WTC11 (cell line): ENCODE results near the gene SULT1C3. TPM values are rescaled to one million over a fixed set of nuclear protein-coding genes. Genes with fewer than 3 reads are reported as not detected.

Experiments
- ATAC-seq: fragments of 200-7000 bp; cut with Tn5 transposase; 2 replicates; pipeline ENCODE4 v1.10.0; 2021; ENCODE audit warnings: mild to moderate bottlenecking, moderate library complexity
- Bru-seq: library from RNA; stranded (reverse); fragments of 400-500 nt; gene quantifications from one replicate; lab custom pipeline; 2021; lab: Mats Ljungman, UMichigan
- CTCF ChIA-PET: fragments of 300-600 bp; sonication (Branson Sonifier 250); formaldehyde crosslinking; loops from one replicate; lab custom pipeline; 2021; ENCODE audit warnings: antibody characterized with exemption; lab: Charles Lee
- POLR2A ChIA-PET: fragments of 350-600 bp; sonication (Branson Sonifier 250); formaldehyde crosslinking; loops from one replicate; lab custom pipeline; 2021; ENCODE audit warnings: antibody characterized with exemption; lab: Charles Lee
- DNase-seq: peaks from one replicate; pipeline ENCODE4 v3.0.0; 2021; ENCODE audit warnings: low spot score
- H3K27ac Mint-ChIP-seq: 2 replicates; pipeline ENCODE4 v1.8.0; 2021; ENCODE audit warnings: mixed read lengths
- H3K27me3 Mint-ChIP-seq: 2 replicates; pipeline ENCODE4 v1.8.0; 2021; ENCODE audit warnings: low read depth, mild to moderate bottlenecking, moderate library complexity, mixed read lengths
- H3K36me3 Mint-ChIP-seq: 2 replicates; pipeline ENCODE4 v1.8.0; 2021; ENCODE audit warnings: mixed read lengths
- H3K4me1 Mint-ChIP-seq: 2 replicates; pipeline ENCODE4 v1.8.0; 2022; ENCODE audit warnings: mixed read lengths
- H3K4me3 Mint-ChIP-seq: 2 replicates; pipeline ENCODE4 v1.8.0; 2021; ENCODE audit warnings: mild to moderate bottlenecking, moderate library complexity, mixed read lengths
- H3K9me3 Mint-ChIP-seq: 2 replicates; pipeline ENCODE4 v1.8.0; 2021; ENCODE audit warnings: mixed read lengths
- FOXJ3 ChIP-seq: sonication (generic); formaldehyde crosslinking; IDR thresholded peaks from 2 replicates; pipeline ENCODE4 v1.9.0; 2021; ENCODE audit warnings: missing genetic modification reagents, mild to moderate bottlenecking, borderline replicate concordance
- GTF2I ChIP-seq: fragments of 250-450 bp; sonication (Bioruptor Pico); conservative IDR thresholded peaks from 2 replicates; pipeline ENCODE4 v1.4.0; 2021; ENCODE audit warnings: mild to moderate bottlenecking
- KAT7 ChIP-seq: sonication (generic); formaldehyde crosslinking; IDR thresholded peaks from 2 replicates; pipeline ENCODE4 v1.8.1; 2023; ENCODE audit warnings: missing genetic modification reagents, mild to moderate bottlenecking, borderline replicate concordance
- NR1H2 ChIP-seq: sonication (generic); formaldehyde crosslinking; IDR thresholded peaks from 2 replicates; pipeline ENCODE4 v1.9.0; 2021; ENCODE audit warnings: mild to moderate bottlenecking, moderate library complexity, missing genetic modification reagents
- RELA ChIP-seq: sonication (generic); formaldehyde crosslinking; IDR thresholded peaks from 2 replicates; pipeline ENCODE4 v1.8.1; 2022; ENCODE audit warnings: missing genetic modification reagents, mild to moderate bottlenecking, borderline replicate concordance
- SMAD3 ChIP-seq: sonication (generic); formaldehyde crosslinking; IDR thresholded peaks from 2 replicates; pipeline ENCODE4 v1.8.0; 2022; ENCODE audit warnings: missing genetic modification reagents, mild to moderate bottlenecking, borderline replicate concordance
- TEAD4 ChIP-seq: sonication (generic); formaldehyde crosslinking; IDR thresholded peaks from 2 replicates; pipeline ENCODE4 v1.8.0; 2022; ENCODE audit warnings: mild to moderate bottlenecking, missing genetic modification reagents
- ZNF121 ChIP-seq: sonication (generic); formaldehyde crosslinking; IDR thresholded peaks from 2 replicates; pipeline ENCODE4 v1.8.0; 2023; ENCODE audit warnings: missing genetic modification reagents
- ZNF396 ChIP-seq: fragments of 250-450 bp; sonication (Bioruptor Pico); IDR thresholded peaks from 2 replicates; pipeline ENCODE4 v1.8.0; 2021; ENCODE audit warnings: mild to moderate bottlenecking, moderate library complexity, borderline replicate concordance
- ZNF416 ChIP-seq: fragments of 250-450 bp; sonication (Bioruptor Pico); IDR thresholded peaks from 2 replicates; pipeline ENCODE4 v1.9.0; 2021; ENCODE audit warnings: mild to moderate bottlenecking, inconsistent platforms
- long read RNA-seq, 3 experiments: library from RNA in 1 of 3; library from capped mRNA in 1 of 3; library from polyadenylated mRNA in 1 of 3; unstranded in 2 of 3; stranded (forward) in 1 of 3; transcript quantifications; one replicate each; pipeline ENCODE4 v2.0.0, GENCODE V29; 2021
- total RNA-seq: library from RNA; stranded (reverse); gene quantifications from 3 replicates; pipeline ENCODE4 v1.2.3, GENCODE V29; 2021
- TF ChIP-seq, protein P1 (sequence below): fragments of 250-450 bp; sonication (Bioruptor Pico); IDR thresholded peaks from 2 replicates; pipeline ENCODE4 v2.1.2; 2022; ENCODE audit warnings: mild to moderate bottlenecking, moderate library complexity
- TF ChIP-seq, protein P2 (sequence below): sonication (generic); formaldehyde crosslinking; IDR thresholded peaks from 2 replicates; pipeline ENCODE4 v1.8.0; 2022; ENCODE audit warnings: mild to moderate bottlenecking, missing genetic modification reagents
- TF ChIP-seq, protein P3 (sequence below): fragments of 250-450 bp; sonication (Bioruptor Pico); conservative IDR thresholded peaks from 2 replicates; pipeline ENCODE4 v1.9.0; 2021; ENCODE audit warnings: mild to moderate bottlenecking
- TF ChIP-seq, protein P4 (sequence below): sonication (generic); formaldehyde crosslinking; IDR thresholded peaks from 2 replicates; pipeline ENCODE4 v1.8.1; 2022; ENCODE audit warnings: mild to moderate bottlenecking, moderate library complexity, missing genetic modification reagents
- TF ChIP-seq, protein P5 (sequence below): sonication (generic); formaldehyde crosslinking; conservative IDR thresholded peaks from 2 replicates; pipeline ENCODE4 v1.8.1; 2022; ENCODE audit warnings: mild to moderate bottlenecking, missing genetic modification reagents
- TF ChIP-seq, protein P6 (sequence below): sonication (generic); formaldehyde crosslinking; IDR thresholded peaks from 2 replicates; pipeline ENCODE4 v1.8.1; 2022; ENCODE audit warnings: mild to moderate bottlenecking, missing genetic modification reagents, moderate library complexity, borderline replicate concordance

Gene SULT1C3
- total RNA-seq, result not detected in 3 replicates
- not detected for Bru-seq, nascent RNA
- long read RNA-seq, experiment 1, result 0 reads
- long read RNA-seq, experiment 2, result 0 reads
- long read RNA-seq, experiment 3, result 0 reads

DNA sequence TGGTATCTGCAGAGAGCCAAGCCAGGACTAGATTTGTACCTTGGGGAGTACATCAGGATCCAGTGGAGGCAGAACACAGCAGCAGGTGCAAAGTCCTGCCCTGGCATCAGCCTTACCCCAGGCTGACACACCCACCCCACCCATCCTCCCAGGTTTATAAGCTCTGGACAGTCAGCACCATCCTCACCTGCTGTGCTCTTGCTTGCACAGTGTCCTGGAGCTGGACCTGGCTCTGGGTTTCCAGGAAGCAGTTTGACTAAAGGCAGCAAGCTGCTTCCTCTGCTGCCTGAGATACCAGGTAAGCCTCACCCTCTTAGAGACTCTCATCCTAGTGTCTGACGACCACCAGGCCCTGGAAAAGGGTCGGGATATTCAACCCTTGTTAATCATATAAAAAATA, at the start of gene SULT1C3:
Gene SULT1C3 (plus strand): TSS at position 183 of the 400 bp plus-strand sequence. CDS start 7,227 bp downstream, outside the sequence.
- peaks cover 76% of the 10 kb centered on the region for H3K9me3 Mint-ChIP-seq
- CTCF ChIA-PET, result no interaction called here

DNA sequence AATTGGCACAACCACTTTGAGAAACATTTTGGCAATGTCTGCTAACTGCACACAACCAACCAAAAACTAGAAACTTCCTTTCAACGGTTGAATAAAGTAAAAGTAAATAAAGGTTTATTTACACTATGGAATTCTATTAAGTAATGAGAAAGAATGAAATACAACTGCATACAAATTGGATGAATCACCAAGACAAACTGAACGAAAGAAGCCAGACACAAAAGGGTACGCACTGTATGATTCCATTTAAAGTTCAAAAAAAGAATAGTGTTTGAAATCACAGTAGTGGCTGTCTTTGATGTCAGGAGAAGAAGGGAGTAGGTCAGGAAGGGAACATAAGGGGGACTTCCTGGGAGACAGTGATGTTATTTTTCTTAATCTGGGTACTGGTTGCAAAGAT, 46.5 kb upstream of the SULT1C3 start:
- POLR2A ChIA-PET, result no interaction called here
- Mint-ChIP-seq H3K4me3 (no peak overlapping the region), H3K27me3 (no peaks in the 10 kb centered on the region), H3K9me3 (peaks cover 14% of the 10 kb centered on the region), H3K36me3 (peaks cover 5% of the 10 kb centered on the region; the same call in 1 of the 2 replicates), H3K4me1 (no peaks in the 10 kb centered on the region), H3K27ac (no peak overlapping the region)
- no peak for ATAC-seq
- no peak for DNase-seq
- CTCF ChIA-PET, result no interaction called here
- TF ChIP-seq, protein P1, sequence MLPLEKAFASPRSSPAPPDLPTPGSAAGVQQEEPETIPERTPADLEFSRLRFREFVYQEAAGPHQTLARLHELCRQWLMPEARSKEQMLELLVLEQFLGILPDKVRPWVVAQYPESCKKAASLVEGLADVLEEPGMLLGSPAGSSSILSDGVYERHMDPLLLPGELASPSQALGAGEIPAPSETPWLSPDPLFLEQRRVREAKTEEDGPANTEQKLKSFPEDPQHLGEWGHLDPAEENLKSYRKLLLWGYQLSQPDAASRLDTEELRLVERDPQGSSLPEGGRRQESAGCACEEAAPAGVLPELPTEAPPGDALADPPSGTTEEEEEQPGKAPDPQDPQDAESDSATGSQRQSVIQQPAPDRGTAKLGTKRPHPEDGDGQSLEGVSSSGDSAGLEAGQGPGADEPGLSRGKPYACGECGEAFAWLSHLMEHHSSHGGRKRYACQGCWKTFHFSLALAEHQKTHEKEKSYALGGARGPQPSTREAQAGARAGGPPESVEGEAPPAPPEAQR (CRISPR knock-in tag), result no peak
- TF ChIP-seq ZNF416 (CRISPR knock-in tag) (no peak), KAT7 (no peak), FOXJ3 (CRISPR knock-in tag) (no peak)
- TF ChIP-seq, protein P2, sequence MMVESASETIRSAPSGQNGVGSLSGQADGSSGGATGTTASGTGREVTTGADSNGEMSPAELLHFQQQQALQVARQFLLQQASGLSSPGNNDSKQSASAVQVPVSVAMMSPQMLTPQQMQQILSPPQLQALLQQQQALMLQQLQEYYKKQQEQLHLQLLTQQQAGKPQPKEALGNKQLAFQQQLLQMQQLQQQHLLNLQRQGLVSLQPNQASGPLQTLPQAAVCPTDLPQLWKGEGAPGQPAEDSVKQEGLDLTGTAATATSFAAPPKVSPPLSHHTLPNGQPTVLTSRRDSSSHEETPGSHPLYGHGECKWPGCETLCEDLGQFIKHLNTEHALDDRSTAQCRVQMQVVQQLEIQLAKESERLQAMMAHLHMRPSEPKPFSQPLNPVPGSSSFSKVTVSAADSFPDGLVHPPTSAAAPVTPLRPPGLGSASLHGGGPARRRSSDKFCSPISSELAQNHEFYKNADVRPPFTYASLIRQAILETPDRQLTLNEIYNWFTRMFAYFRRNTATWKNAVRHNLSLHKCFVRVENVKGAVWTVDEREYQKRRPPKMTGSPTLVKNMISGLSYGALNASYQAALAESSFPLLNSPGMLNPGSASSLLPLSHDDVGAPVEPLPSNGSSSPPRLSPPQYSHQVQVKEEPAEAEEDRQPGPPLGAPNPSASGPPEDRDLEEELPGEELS (CRISPR knock-in tag), result no peak

More for the DNA sequence above, at the start of gene SULT1C3:
- ATAC-seq (no peak), DNase-seq (no peak)
- no peak within 1 kb of the TSS for H3K4me3 Mint-ChIP-seq
- no peak within 1 kb of the TSS for H3K27ac Mint-ChIP-seq
- POLR2A ChIA-PET, result no interaction called here
- TF ChIP-seq, protein P3, sequence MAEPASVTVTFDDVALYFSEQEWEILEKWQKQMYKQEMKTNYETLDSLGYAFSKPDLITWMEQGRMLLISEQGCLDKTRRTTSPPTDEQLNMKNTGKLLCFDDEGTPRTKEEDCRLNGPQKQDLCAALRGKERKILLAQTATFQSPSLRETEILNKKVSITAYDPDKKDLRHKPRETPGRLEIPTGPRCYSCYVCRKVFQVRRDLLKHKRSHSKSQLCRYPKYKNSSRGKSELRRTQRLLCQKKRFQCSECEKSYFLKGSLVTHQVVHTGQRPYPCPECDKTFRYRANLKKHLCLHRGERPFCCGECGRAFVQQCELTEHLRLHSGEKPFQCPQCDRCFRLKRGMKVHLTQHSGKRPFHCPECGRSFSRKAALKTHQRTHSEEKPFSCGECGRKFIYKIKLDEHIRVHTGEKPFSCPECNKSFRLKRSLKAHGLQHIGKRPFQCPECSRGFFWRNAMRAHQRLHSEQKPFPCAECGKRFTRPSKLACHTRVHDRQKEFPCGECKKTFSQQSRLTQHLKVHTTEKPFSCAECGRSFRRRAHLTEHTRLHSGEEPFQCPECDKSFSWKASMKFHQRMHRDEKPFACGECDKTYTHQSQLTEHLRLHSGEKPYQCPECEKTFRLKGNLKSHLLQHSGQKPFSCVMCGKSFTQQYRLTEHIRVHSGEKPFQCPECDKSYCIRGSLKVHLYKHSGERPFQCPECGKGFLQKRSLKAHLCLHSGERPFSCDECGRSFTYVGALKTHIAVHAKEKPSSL (CRISPR knock-in tag), result no peak
- TF ChIP-seq, protein P4, sequence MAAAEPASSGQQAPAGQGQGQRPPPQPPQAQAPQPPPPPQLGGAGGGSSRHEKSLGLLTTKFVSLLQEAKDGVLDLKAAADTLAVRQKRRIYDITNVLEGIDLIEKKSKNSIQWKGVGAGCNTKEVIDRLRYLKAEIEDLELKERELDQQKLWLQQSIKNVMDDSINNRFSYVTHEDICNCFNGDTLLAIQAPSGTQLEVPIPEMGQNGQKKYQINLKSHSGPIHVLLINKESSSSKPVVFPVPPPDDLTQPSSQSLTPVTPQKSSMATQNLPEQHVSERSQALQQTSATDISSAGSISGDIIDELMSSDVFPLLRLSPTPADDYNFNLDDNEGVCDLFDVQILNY (CRISPR knock-in tag), result no peak
- no peak for TF ChIP-seq GTF2I (CRISPR knock-in tag)
- TF ChIP-seq ZNF396 (CRISPR knock-in tag), result no peak
- no peak for TF ChIP-seq NR1H2
- no peaks in the 10 kb centered on the region for H3K4me1 Mint-ChIP-seq
- H3K36me3 Mint-ChIP-seq, result peaks cover 50% of the 10 kb centered on the region
- H3K27me3 Mint-ChIP-seq, result no peaks in the 10 kb centered on the region

DNA sequence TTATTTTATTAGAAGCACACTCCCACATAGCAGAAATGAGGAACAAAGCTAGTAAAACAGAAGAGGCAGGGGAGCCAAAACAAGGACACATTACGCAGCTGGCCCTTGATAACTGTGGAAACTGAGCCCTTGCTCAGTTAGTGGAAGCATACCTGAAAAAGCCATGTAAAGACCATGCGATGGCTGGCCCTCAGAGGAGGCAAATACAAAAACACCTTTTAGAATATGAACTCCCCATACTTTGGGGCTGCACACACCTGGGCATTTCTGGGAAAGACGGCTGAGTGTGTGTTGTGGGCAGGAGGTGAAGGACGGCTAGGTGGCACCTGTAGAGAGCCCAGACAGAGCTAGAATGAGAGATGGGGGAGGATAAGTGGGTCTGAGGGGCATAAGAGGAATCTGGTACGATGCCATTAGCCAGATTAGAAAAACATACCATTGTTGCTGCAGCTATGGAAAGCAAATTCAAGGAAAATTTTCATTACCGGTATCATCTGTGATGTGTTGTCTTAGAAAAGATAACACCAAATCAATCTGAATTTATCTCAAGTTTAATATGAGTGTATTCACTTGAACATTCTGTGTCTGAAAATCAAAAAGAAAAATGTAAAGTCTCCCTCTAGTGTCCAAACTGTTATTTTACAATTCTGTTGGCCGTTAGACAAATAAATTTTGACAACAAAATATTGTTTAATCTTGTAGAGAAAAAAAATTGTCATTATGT, 45.2 kb upstream of the SULT1C3 start:
- CTCF ChIA-PET, result interaction anchor here (1.0 to 1.4 kb wide), 3 partner anchors 10 to 389 kb away, joined by 3 to 13 read pairs (median 4); no protein-coding TSS in a partner anchor
- H3K4me1 Mint-ChIP-seq, result no peaks in the 10 kb centered on the region
- no peak overlapping the region for H3K27ac Mint-ChIP-seq
- peaks cover 14% of the 10 kb centered on the region for H3K9me3 Mint-ChIP-seq
- ATAC-seq (no peak), DNase-seq (no peak)
- H3K4me3 Mint-ChIP-seq, result no peak overlapping the region
- no peaks in the 10 kb centered on the region for H3K27me3 Mint-ChIP-seq
- H3K36me3 Mint-ChIP-seq, result peaks cover 5% of the 10 kb centered on the region; the same call in 1 of the 2 replicates
- POLR2A ChIA-PET, result no interaction called here
- TF ChIP-seq RELA (CRISPR knock-in tag) (no peak), GTF2I (CRISPR knock-in tag) (no peak), ZNF121 (no peak), SMAD3 (CRISPR knock-in tag) (no peak), TEAD4 (CRISPR knock-in tag) (no peak)
- TF ChIP-seq, protein P5, sequence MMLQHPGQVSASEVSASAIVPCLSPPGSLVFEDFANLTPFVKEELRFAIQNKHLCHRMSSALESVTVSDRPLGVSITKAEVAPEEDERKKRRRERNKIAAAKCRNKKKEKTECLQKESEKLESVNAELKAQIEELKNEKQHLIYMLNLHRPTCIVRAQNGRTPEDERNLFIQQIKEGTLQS, result no peak
- TF ChIP-seq, protein P6, sequence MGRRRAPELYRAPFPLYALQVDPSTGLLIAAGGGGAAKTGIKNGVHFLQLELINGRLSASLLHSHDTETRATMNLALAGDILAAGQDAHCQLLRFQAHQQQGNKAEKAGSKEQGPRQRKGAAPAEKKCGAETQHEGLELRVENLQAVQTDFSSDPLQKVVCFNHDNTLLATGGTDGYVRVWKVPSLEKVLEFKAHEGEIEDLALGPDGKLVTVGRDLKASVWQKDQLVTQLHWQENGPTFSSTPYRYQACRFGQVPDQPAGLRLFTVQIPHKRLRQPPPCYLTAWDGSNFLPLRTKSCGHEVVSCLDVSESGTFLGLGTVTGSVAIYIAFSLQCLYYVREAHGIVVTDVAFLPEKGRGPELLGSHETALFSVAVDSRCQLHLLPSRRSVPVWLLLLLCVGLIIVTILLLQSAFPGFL, result no peak
- TF ChIP-seq, protein P2 (CRISPR knock-in tag), result no peak
